Fibroblast of lung (primary cell): Measurements from ENCODE around the gene CRY1.

ENCODE experiments used
- CTCF ChIP-seq, 2 donors: IDR thresholded peaks in 1 of 2; conservative IDR thresholded peaks in 1 of 2; 1 replicate in 1 of 2; 2 replicates in 1 of 2; pipeline ENCODE4 v1.5.1; 2011 to 2012; ENCODE audit warnings: low read length in 2 of 2, control low read depth in 1 of 2, inconsistent platforms in 1 of 2, low read depth in 1 of 2, mild to moderate bottlenecking in 1 of 2
- EZH2 ChIP-seq: IDR thresholded peaks from 2 replicates; pipeline ENCODE4 v1.5.1; 2012; ENCODE audit warnings: low read length, control low read depth, mild to moderate bottlenecking; ENCODE audit errors: missing control alignments

GRCh38 chr12:107134558-107134957 is 41.2 kb upstream of the CRY1 start:
- TF ChIP-seq CTCF (conservative IDR thresholded peaks at IDR 0.05 in 1 of 2, IDR thresholded peaks at IDR 0.05 in 1 of 2; ENCODE audit: low read depth in 1 of 2, low read length in 2 of 2) (no peak), EZH2 (no peak)
